Measurements from ENCODE around the gene TLL2.

The TLL2 gene

GRCh38 chr10:96517284-96517683 is 3.6 kb upstream of the TLL2 start:
- no peak for TF ChIP-seq CTCF (conservative IDR thresholded peaks at IDR 0.05; ENCODE audit: low read depth, low read length)
- no peak overlapping the region for H3K4me3 ChIP-seq (ENCODE audit: low read depth, low read length)

GRCh38 chr10:96516337-96516736 is 2.6 kb upstream of the TLL2 start:
- DNase-seq (ENCODE audit: low read depth) = no peak
- H3K4me3 ChIP-seq (ENCODE audit: low read depth, low read length) = no peak overlapping the region
- TF ChIP-seq CTCF (conservative IDR thresholded peaks at IDR 0.05; ENCODE audit: low read depth, low read length) = no peak

More at GRCh38 chr10:96517284-96517683, 3.6 kb upstream of the TLL2 start:
- no peak for DNase-seq (ENCODE audit: low read depth)

- H3K4me3 ChIP-seq (ENCODE audit: low read depth, low read length) = peak overlapping the region; percentile 55
- DNase-seq (ENCODE audit: low read depth) = no peak
- no peak for TF ChIP-seq CTCF (conservative IDR thresholded peaks at IDR 0.05; ENCODE audit: low read depth, low read length)
Measured at GRCh38 chr10:96513305-96513697, 425 bp downstream of the TLL2 start.

GRCh38 chr10:96512524-96513304 is 1.0 kb downstream of the TLL2 start:
- H3K4me3 ChIP-seq (ENCODE audit: low read depth, low read length) = peak overlapping the region; percentile 55
- peak; percentile 45 for DNase-seq (ENCODE audit: low read depth)
- TF ChIP-seq CTCF (conservative IDR thresholded peaks at IDR 0.05; ENCODE audit: low read depth, low read length) = no peak

GRCh38 chr10:96511044-96511945 is 2.4 kb downstream of the TLL2 start:
- DNase-seq (ENCODE audit: low read depth) = peak; percentile 57

GRCh38 chr10:96509017-96509641 is 4.6 kb downstream of the TLL2 start:
- no peak for TF ChIP-seq CTCF (conservative IDR thresholded peaks at IDR 0.05; ENCODE audit: low read depth, low read length)
- DNase-seq (ENCODE audit: low read depth) = peak; percentile 95
- H3K4me3 ChIP-seq (ENCODE audit: low read depth, low read length) = no peak overlapping the region

More at GRCh38 chr10:96511044-96511945, 2.4 kb downstream of the TLL2 start:
- no peak overlapping the region for H3K4me3 ChIP-seq (ENCODE audit: low read depth, low read length)
- peak; percentile 83 for TF ChIP-seq CTCF (conservative IDR thresholded peaks at IDR 0.05; ENCODE audit: low read depth, low read length)

All from choroid plexus epithelial cell (primary cell).